GM12872 (cell line): Measurements from ENCODE around the gene RPL27.

Source experiments
- CTCF ChIP-seq: IDR thresholded peaks from 3 replicates; pipeline ENCODE4 v1.5.1; 2011; ENCODE audit warnings: low read depth, mild to moderate bottlenecking, low read length, moderate library complexity; ENCODE audit not compliant: insufficient read depth

The RPL27 gene

GRCh38 chr17:42989141-42989540 is 9.1 kb upstream of the RPL27 start:
- TF ChIP-seq CTCF = no peak

GRCh38 chr17:42989726-42990652 is 8.2 kb upstream of the RPL27 start:
- TF ChIP-seq CTCF = no peak

DNA sequence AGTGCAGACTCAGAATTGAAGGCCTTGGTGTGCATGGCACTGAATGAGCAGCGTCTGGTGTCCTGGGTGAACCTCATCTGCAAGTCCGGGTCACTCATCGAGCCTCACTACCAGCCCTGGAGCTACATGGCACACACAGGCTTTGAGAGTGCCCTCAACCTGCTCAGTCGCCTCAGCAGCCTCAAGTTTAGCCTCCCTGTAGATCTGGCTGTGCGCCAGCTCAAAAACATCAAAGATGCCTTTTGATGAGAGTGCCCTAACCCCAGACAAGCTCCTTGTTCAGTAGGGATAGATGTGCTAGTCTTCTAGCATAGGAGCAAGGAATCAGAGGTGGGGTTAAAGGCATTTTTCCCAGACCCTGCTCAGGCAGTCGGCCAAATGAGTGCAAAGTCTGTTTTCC is 6.7 kb upstream of the RPL27 start:
- no peak for TF ChIP-seq CTCF

DNA sequence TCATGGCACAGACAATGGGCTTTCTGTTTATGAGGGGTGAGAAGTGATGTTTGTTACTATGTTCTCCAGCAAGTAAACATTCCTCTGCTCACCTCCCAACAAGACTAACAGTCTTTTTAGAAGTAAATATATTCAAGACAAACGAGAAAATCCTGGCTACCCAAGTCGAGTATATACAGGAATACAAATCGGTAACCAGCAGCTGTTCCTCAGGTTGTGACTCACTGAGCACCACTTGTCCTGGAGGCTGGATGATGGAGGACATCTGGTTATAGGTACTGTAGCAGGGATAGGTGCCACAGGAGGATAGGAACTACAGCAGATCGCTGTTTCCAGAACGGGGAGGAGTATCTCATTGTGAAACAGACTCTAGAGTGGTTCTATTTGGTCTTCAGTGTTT is 5.3 kb upstream of the RPL27 start:
- TF ChIP-seq CTCF = no peak

GRCh38 chr17:42997390-42997983 is 732 bp upstream of the RPL27 start:
- no peak for TF ChIP-seq CTCF

DNA sequence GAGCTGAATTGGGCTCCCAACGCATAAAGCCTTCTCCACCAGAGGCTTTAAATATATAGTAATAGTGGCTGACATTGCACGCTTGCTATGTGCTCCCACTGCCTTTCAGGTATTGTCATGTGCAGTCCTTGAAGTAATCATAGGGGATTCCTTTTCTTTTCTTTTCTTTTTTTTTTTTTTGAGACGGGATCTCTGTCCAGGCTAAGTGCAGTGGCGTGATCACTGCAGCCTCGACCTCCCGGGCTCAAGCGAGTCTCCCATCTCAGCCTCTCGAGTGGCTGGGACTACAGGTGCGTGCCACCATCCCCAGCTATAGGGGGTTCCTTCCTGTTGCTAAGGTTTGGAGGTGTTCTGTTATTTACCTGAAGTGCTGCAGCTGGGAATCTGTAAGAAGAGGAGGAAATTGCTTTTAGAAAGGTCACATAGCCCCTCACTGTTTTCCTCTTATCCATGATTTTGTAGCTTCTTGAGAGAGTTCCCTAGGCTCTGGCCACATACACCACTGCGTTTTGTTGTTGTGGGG is 845 bp downstream of the RPL27 start:
- no peak for TF ChIP-seq CTCF

DNA sequence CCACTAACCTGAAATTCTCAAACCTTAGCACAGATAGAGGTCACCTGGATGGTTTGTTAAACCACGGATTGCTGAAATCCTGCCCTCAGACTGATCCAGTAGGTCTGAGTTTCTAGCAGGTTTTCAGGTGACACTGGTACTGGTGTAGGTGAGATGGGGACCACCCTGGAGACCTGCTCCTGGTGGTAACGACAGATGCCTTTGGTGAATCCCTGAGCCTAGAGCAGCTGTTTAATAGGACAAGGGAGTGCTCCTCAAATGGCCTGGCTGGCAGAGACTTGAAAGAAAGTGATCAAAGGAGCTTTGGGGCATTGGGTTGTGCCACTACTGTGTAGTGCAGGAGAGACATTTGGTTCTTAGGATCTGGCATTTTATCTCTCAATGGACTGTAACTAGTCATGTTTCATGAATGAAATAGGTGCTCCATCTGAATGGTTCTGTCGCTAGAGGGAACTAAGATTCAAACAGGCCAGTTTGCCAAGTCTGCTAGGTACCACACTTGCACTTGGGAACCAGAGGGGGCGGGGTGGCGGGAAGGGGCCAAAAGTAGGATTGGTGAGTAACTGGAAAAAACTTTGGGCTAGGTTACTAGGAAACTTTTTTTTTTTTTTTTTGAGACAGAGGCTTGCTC is 5.4 kb downstream of the RPL27 start:
- no peak for TF ChIP-seq CTCF
